Smooth muscle cell (in vitro differentiated cells): ENCODE results near the gene OR51A2. TPM values are rescaled to one million over a fixed set of nuclear protein-coding genes. Genes with fewer than 3 reads are reported as not detected.

Experiments used
- DNase-seq: peaks from one replicate; lab custom pipeline; 2025; ENCODE audit not compliant: unreplicated experiment; lab: John Stamatoyannopoulos, UW
- H2AFZ ChIP-seq: fragments of 200-600 bp; sonication (generic); 2 replicates; pipeline ENCODE4 v1.6.0; 2016; ENCODE audit warnings: antibody characterized with exemption, low read depth, mild to moderate bottlenecking
- H3F3A ChIP-seq: fragments of 200-600 bp; sonication (generic); 2 replicates; pipeline ENCODE4 v1.6.0; 2017; ENCODE audit warnings: antibody characterized with exemption, low read depth
- H3K27ac ChIP-seq: fragments of 200-600 bp; sonication (generic); 2 replicates; pipeline ENCODE4 v1.5.1; 2016; ENCODE audit warnings: low read depth, mild to moderate bottlenecking
- H3K27me3 ChIP-seq: fragments of 200-600 bp; sonication (generic); 2 replicates; pipeline ENCODE4 v1.6.1; 2016; ENCODE audit warnings: low read depth, mild to moderate bottlenecking
- H3K36me3 ChIP-seq: fragments of 200-600 bp; sonication (generic); 2 replicates; pipeline ENCODE4 v1.5.1; 2016; ENCODE audit warnings: low read depth
- H3K4me1 ChIP-seq: fragments of 200-600 bp; sonication (generic); 2 replicates; pipeline ENCODE4 v1.5.1; 2016; ENCODE audit warnings: low read depth
- H3K4me2 ChIP-seq: fragments of 200-600 bp; sonication (generic); 2 replicates; pipeline ENCODE4 v1.6.0; 2016; ENCODE audit warnings: mild to moderate bottlenecking
- H3K4me3 ChIP-seq: fragments of 200-600 bp; sonication (generic); 2 replicates; pipeline ENCODE4 v1.5.1; 2016; ENCODE audit warnings: mild to moderate bottlenecking
- H3K79me2 ChIP-seq: fragments of 200-600 bp; sonication (generic); 2 replicates; pipeline ENCODE4 v1.6.0; 2016; ENCODE audit warnings: low read depth, mild to moderate bottlenecking
- H3K9ac ChIP-seq: fragments of 200-600 bp; sonication (generic); 2 replicates; pipeline ENCODE4 v1.6.0; 2016; ENCODE audit warnings: low read depth
- H3K9me3 ChIP-seq: fragments of 200-600 bp; sonication (generic); replicated peaks from 2 replicates; pipeline ENCODE4 v1.5.1; 2016; ENCODE audit warnings: low read depth
- H4K20me1 ChIP-seq: fragments of 200-600 bp; sonication (generic); 2 replicates; pipeline ENCODE4 v1.6.0; 2016; ENCODE audit warnings: low read depth
- CTCF ChIP-seq: fragments of 200-600 bp; sonication (generic); IDR thresholded peaks from 2 replicates; pipeline ENCODE4 v1.5.1; 2017; ENCODE audit warnings: borderline replicate concordance, mild to moderate bottlenecking, antibody characterized with exemption; ENCODE audit not compliant: insufficient read depth, poor library complexity, severe bottlenecking
- WGBS: methylation state at CpG from one replicate; pipeline ENCODE4 v1.1.7; 2016; ENCODE audit warnings: low lambda C conversion rate; 5-methylcytosine and 5-hydroxymethylcytosine counted together
- polyA plus RNA-seq: library from polyadenylated mRNA; unstranded; fragments of >200 nt; fragmentation: Nextera tagmentation; extraction: Ambion mirVana; gene quantifications from 2 replicates; pipeline ENCODE4 v1.2.1, GENCODE V29; 2016
- total RNA-seq: library from RNA; depleted of rRNA; stranded (reverse); fragments of >200 nt; gene quantifications from 2 replicates; pipeline ENCODE4 v1.2.3, GENCODE V29; 2014

OR51A2 gene
- total and polyA plus RNA-seq, 2 experiments from 2014 or later, result not detected

- Histone ChIP-seq H3K79me2 (no peaks in the 10 kb centered on the region), H3F3A (no peaks in the 10 kb centered on the region), H3K9ac (no peak overlapping the region), H3K4me1 (no peaks in the 10 kb centered on the region), H3K4me2 (no peak overlapping the region), H4K20me1 (no peaks in the 10 kb centered on the region), H3K27ac (no peak overlapping the region), H3K27me3 (no peaks in the 10 kb centered on the region), H2AFZ (no peak overlapping the region), H3K4me3 (no peak overlapping the region), H3K36me3 (no peaks in the 10 kb centered on the region), H3K9me3 (no peaks in the 10 kb centered on the region)
- 80% methylated on average over 1 of the region's 1 CpG for WGBS
- DNase-seq, result no peak
- no peak for TF ChIP-seq CTCF
Measured at GRCh38 chr11:4962816-4963215, 7.3 kb upstream of the OR51A2 start.

DNA sequence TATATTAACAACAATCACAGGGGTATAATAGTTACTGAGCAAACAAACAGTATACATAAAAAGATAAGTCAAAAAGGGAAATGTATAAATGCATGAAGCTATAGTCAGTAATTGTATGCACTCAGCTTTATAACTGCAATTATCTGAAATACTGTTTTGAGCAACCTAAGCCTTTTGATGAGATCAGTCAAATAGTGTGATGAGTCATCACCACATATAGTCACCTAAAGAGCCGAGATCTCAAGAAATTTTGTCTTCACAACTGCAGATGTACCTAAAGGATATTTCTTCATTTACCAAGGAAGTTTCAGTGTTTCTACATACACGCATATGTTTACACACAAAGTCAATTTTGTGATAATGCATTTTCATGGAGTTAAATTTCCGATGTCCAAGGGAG is 5.4 kb upstream of the OR51A2 start:
- Histone ChIP-seq H3K27ac (no peak overlapping the region), H3K79me2 (no peaks in the 10 kb centered on the region), H4K20me1 (no peaks in the 10 kb centered on the region), H3K4me2 (no peak overlapping the region), H3K4me1 (no peaks in the 10 kb centered on the region), H3K36me3 (no peaks in the 10 kb centered on the region), H3K27me3 (no peaks in the 10 kb centered on the region), H2AFZ (no peak overlapping the region), H3K4me3 (no peak overlapping the region), H3K9ac (no peak overlapping the region), H3K9me3 (no peaks in the 10 kb centered on the region), H3F3A (no peaks in the 10 kb centered on the region)
- 82% methylated on average over 3 of the region's 3 CpGs for WGBS
- DNase-seq, result no peak
- TF ChIP-seq CTCF, result no peak

DNA sequence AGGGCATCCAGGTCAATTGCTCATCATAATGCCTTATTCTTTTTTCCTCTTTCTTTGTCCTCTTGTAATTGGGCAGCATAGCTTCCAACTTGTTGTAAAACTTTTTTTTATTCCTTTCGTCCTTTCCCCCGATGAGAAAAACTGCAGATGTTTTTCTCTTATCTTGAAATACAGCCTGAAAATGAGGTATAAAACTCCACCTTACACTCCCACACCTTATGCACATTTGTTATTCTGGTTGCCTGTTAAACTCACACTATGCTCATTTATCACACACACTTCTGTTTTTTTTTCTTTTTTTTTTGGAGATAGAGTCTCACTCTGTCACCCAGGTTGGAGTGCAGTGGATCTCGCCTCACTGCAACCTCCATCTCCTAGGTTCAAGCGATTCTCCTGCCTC is 1.9 kb upstream of the OR51A2 start:
- no peaks in the 10 kb centered on the region for H3K79me2 ChIP-seq
- no peaks in the 10 kb centered on the region for H3K36me3 ChIP-seq
- 85% methylated on average over 4 of the region's 4 CpGs for WGBS
- no peak overlapping the region for H3K4me2 ChIP-seq
- DNase-seq, result no peak
- no peaks in the 10 kb centered on the region for H3K9me3 ChIP-seq
- H3K27me3 ChIP-seq, result no peaks in the 10 kb centered on the region
- no peak overlapping the region for H2AFZ ChIP-seq
- no peak overlapping the region for H3K27ac ChIP-seq
- no peaks in the 10 kb centered on the region for H4K20me1 ChIP-seq
- H3K4me3 ChIP-seq, result no peak overlapping the region
- no peak for TF ChIP-seq CTCF
- no peak overlapping the region for H3K9ac ChIP-seq
- no peaks in the 10 kb centered on the region for H3K4me1 ChIP-seq
- H3F3A ChIP-seq, result no peaks in the 10 kb centered on the region

DNA sequence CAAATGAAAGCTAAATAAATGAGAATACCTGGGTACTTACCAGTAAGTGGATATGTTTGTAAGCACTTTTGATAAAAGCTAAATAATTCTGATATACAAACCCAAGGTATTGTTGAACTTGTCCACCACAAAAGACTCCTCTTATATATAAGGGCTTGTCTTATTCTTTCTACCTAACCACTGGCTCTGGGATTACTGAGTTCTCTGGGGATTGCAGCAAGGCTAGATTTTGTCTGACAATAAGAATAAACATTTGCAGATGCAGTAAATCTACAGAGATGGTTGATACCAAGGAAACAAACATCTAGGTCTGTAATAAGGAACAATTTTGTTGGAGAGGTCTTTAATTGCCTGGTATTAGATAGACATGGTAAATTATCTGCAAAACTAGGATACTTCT is 8.0 kb downstream of the OR51A2 start, which contains the start of gene OR51A4:
Gene OR51A4, minus strand, starts transcription at position 101 of the 400 bp plus-strand sequence. CDS start 505 bp downstream, outside the sequence.
- H3K79me2 ChIP-seq, result no peaks in the 10 kb centered on the region
- no peak for DNase-seq
- no peaks in the 10 kb centered on the region for H3K27me3 ChIP-seq
- H3K36me3 ChIP-seq, result no peaks in the 10 kb centered on the region
- no peaks in the 10 kb centered on the region for H3K4me1 ChIP-seq
- H3K9ac ChIP-seq, result no peak within 1 kb of the TSS
- H3K4me3 ChIP-seq, result no peak within 1 kb of the TSS
- TF ChIP-seq CTCF, result no peak
- no peak within 1 kb of the TSS for H3K4me2 ChIP-seq
- no peaks in the 10 kb centered on the region for H3F3A ChIP-seq
- H3K9me3 ChIP-seq, result no peaks in the 10 kb centered on the region
- no peak within 1 kb of the TSS for H3K27ac ChIP-seq
- no peak within 1 kb of the TSS for H2AFZ ChIP-seq
- H4K20me1 ChIP-seq, result no peaks in the 10 kb centered on the region
